Urinary bladder (tissue), 4 donors: ENCODE results near the gene HS6ST3. TPM values are rescaled to one million over a fixed set of nuclear protein-coding genes. Genes with fewer than 3 reads are reported as not detected.

Source experiments
- DNase-seq: peaks from one replicate; pipeline ENCODE4 v3.0.0-alpha.2; 2015; ENCODE audit errors: extremely low spot score
- H3K27ac ChIP-seq: one replicate; pipeline ENCODE4 v1.5.1; 2013; ENCODE audit warnings: low read depth, mild to moderate bottlenecking, moderate library complexity
- H3K36me3 ChIP-seq: one replicate; pipeline ENCODE4 v1.6.1; 2013; ENCODE audit warnings: mild to moderate bottlenecking, moderate library complexity; ENCODE audit not compliant: insufficient read depth
- H3K4me1 ChIP-seq: one replicate; pipeline ENCODE4 v1.6.1; 2013; ENCODE audit warnings: mild to moderate bottlenecking, moderate library complexity; ENCODE audit not compliant: insufficient read depth
- H3K4me3 ChIP-seq: one replicate; pipeline ENCODE4 v1.5.1; 2013; ENCODE audit warnings: low read depth, low read length
- WGBS: extraction: QIAGEN DNeasy Blood & Tissue Kit; methylation state at CpG from one replicate; pipeline ENCODE4 v1.1.7; 2013; 5-methylcytosine and 5-hydroxymethylcytosine counted together
- polyA plus RNA-seq: library from polyadenylated mRNA; stranded (reverse); fragments of 200-250 nt; gene quantifications from one replicate; pipeline ENCODE4 v1.2.3, GENCODE V29; 2013
- total RNA-seq: library from RNA; depleted of rRNA; stranded (reverse); fragments of >200 nt; gene quantifications from one replicate; pipeline ENCODE4 v1.2.3, GENCODE V29; 2014
- donor health status: healthy with polysubstance abuse.
- donor health status: healthy.

The HS6ST3 gene
- total and polyA plus RNA-seq, 2 donors = 0.37 to 1.4 TPM

DNA sequence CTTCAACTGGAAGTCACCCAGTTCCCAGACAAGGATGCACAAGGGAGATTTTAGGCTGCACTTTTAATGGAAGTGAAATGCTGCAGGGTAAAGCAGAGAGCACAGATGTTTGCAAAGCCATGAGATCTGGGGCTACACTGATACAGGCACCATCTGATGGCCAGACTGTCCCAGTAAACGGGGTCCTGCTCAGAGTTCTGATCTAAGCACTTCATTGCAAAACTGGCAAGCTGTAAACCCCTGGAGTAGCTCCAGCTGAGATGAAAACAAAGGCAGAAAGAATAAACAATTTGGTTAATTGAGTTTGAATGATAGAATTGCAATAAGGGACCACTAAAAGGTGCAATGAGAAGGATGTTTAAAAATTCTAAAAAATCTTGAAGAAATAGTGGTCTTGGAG is 707.2 kb downstream of the HS6ST3 start:
- WGBS = 26% methylated on average over 1 of the region's 1 CpG
- Histone ChIP-seq H3K27ac (no peak overlapping the region), H3K4me3 (no peak overlapping the region), H3K4me1 (no peaks in the 10 kb centered on the region), H3K36me3 (no peaks in the 10 kb centered on the region)
- DNase-seq = no peak

- no peak for DNase-seq
- 72% methylated on average over 3 of the region's 3 CpGs for WGBS
- no peak overlapping the region for H3K4me3 ChIP-seq
Observed at GRCh38 chr13:96803456-96804100, 713.7 kb downstream of the HS6ST3 start.

GRCh38 chr13:96804174-96804573 is 714.3 kb downstream of the HS6ST3 start:
- DNase-seq = no peak
- Histone ChIP-seq H3K36me3 (no peaks in the 10 kb centered on the region), H3K4me1 (peaks cover 1% of the 10 kb centered on the region), H3K27ac (no peak overlapping the region), H3K4me3 (no peak overlapping the region)
- WGBS = 83% methylated on average over 6 of the region's 6 CpGs

More at GRCh38 chr13:96803456-96804100, 713.7 kb downstream of the HS6ST3 start:
- H3K4me1 ChIP-seq = peaks cover 1% of the 10 kb centered on the region
- H3K27ac ChIP-seq = no peak overlapping the region
- H3K36me3 ChIP-seq = no peaks in the 10 kb centered on the region

- Histone ChIP-seq H3K27ac (no peak overlapping the region), H3K4me3 (no peak overlapping the region), H3K36me3 (no peaks in the 10 kb centered on the region), H3K4me1 (peaks cover 1% of the 10 kb centered on the region)
- DNase-seq = no peak
- WGBS = 52% methylated on average over 3 of the region's 3 CpGs
Observed at GRCh38 chr13:96806746-96807145, 716.8 kb downstream of the HS6ST3 start.

GRCh38 chr13:96809366-96810096 is 719.6 kb downstream of the HS6ST3 start:
- Histone ChIP-seq H3K36me3 (no peaks in the 10 kb centered on the region), H3K27ac (no peak overlapping the region), H3K4me3 (no peak overlapping the region), H3K4me1 (no peaks in the 10 kb centered on the region)
- no peak for DNase-seq
- WGBS = 63% methylated on average over 5 of the region's 5 CpGs

DNA sequence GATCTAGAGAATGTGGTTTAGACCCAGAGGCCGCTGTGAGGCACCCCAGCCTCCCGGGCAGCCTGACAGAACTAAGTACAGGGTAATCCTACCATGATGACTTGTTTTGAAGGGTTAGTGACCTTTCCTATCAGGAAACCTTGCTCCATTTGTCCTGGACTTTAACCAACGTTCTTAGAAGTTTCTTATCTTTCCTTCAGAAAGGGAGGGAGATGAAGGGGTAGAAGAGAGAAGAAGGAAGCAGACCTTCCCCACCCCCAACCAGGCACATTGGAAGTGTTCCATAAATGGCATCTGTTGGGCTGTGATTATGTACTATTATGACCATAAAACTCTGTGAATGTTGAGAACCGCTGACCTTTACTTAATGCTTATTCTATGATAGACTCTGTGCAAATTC is 720.2 kb downstream of the HS6ST3 start:
- WGBS = 35% methylated on average over 4 of the region's 4 CpGs
- H3K36me3 ChIP-seq = no peaks in the 10 kb centered on the region
- H3K4me3 ChIP-seq = no peak overlapping the region
- DNase-seq = no peak
- H3K27ac ChIP-seq = no peak overlapping the region
- H3K4me1 ChIP-seq = no peaks in the 10 kb centered on the region

DNA sequence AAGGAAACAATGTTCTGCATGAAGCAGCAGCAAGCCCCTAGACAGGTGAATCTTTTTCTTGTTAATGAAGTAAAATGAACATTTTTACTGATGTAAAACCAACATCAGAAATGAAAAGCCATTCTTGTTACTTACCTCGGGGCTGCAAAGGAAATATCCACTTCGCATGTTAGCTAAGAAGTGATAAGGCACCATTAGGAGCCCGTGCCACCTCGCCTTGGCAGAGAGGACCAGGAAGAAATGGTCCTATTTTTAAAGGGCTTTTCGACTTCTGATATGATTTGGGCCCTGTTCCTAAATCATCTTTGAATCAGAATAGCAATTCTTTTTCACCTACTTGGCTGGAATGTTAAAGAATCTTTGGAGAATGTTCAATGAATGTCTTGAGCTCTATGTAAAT is 721.1 kb downstream of the HS6ST3 start:
- Histone ChIP-seq H3K27ac (no peak overlapping the region), H3K4me1 (peaks cover 2% of the 10 kb centered on the region)

GRCh38 chr13:96816261-96816660 is 726.4 kb downstream of the HS6ST3 start:
- no peak overlapping the region for H3K4me3 ChIP-seq
- H3K27ac ChIP-seq = no peak overlapping the region
- no peak for DNase-seq
- H3K36me3 ChIP-seq = no peaks in the 10 kb centered on the region
- 56% methylated on average over 4 of the region's 4 CpGs for WGBS
- peaks cover 2% of the 10 kb centered on the region for H3K4me1 ChIP-seq

More for the DNA sequence above, 721.1 kb downstream of the HS6ST3 start:
- Histone ChIP-seq H3K36me3 (no peaks in the 10 kb centered on the region), H3K4me3 (no peak overlapping the region)
- WGBS = 82% methylated on average over 5 of the region's 5 CpGs
- no peak for DNase-seq

DNA sequence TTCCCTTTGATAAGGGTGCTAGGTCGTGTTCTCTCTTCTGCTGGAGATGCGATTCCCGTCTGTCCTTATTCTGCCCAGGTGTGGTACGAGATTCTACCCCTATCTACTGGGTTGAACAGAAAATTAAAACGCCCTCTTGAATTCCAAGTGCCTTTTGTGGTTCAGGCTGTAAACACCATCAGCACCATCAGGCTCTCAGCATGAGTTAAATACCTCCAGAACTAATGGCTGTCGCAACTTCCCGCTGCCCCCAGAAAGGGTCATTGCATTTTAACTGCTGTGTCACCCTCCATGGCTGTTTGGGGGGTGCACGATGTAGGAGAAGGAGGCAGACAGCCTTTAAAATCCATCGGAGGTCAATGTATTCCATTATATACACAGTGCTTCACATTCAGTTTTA is 727.0 kb downstream of the HS6ST3 start:
- peaks cover 2% of the 10 kb centered on the region for H3K4me1 ChIP-seq
- no peak overlapping the region for H3K27ac ChIP-seq
- 76% methylated on average over 9 of the region's 9 CpGs for WGBS
- no peaks in the 10 kb centered on the region for H3K36me3 ChIP-seq
- H3K4me3 ChIP-seq = no peak overlapping the region
- no peak for DNase-seq

- 23% methylated on average over 4 of the region's 4 CpGs for WGBS
- no peak for DNase-seq
- Histone ChIP-seq H3K36me3 (no peaks in the 10 kb centered on the region), H3K4me3 (no peak overlapping the region), H3K27ac (no peak overlapping the region), H3K4me1 (peaks cover 2% of the 10 kb centered on the region)
Observed at GRCh38 chr13:96817336-96817941, 727.5 kb downstream of the HS6ST3 start.

GRCh38 chr13:96819375-96819774 is 729.5 kb downstream of the HS6ST3 start:
- Histone ChIP-seq H3K4me1 (peaks cover 2% of the 10 kb centered on the region), H3K27ac (no peak overlapping the region), H3K36me3 (no peaks in the 10 kb centered on the region), H3K4me3 (no peak overlapping the region)
- no peak for DNase-seq
- WGBS = 92% methylated on average over 5 of the region's 5 CpGs

DNA sequence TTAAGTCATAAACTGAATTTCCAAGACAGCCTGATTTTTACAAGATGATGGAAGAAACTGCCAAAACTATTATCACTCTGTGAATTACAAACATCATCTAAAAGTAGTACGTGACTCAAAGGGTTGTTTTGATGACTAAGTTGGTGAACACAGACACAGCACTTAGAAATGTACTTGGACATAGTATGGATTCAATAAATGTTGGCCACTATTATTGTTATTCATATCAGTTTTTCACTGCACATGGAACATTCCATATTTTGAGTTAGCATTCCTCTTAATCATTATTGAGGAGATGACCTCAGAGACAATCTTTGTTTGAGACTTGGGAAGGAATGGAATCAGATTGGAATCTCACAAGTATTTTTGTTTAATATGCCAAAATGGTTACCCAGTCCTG is 731.5 kb downstream of the HS6ST3 start:
- Histone ChIP-seq H3K4me3 (no peak overlapping the region), H3K27ac (no peak overlapping the region), H3K4me1 (no peaks in the 10 kb centered on the region), H3K36me3 (no peaks in the 10 kb centered on the region)
- WGBS = 58% methylated on average over 1 of the region's 1 CpG
- no peak for DNase-seq

- Histone ChIP-seq H3K27ac (no peak overlapping the region), H3K4me3 (no peak overlapping the region), H3K4me1 (no peaks in the 10 kb centered on the region), H3K36me3 (no peaks in the 10 kb centered on the region)
- DNase-seq = no peak
- WGBS = 78% methylated on average over 9 of the region's 9 CpGs
Observed at GRCh38 chr13:96821971-96822370, 732.1 kb downstream of the HS6ST3 start.

DNA sequence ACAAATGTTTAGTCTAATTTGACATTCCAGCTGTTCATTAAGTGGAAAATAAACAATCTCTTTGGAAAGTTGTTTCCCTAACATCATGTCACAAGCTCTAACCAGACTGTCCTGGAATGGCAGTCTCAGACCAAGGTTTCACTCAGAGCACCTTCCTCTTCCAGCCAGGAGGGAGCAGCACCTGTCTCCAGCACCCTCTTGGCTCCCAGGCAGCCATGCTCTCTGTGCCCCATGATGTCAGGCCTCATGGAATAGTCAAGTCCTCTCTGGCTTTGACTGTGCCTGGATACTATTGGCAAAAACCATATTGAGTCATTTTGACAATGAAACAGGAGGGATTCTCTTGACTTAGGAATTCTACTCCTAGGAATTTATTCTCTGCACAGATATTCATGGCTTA is 733.0 kb downstream of the HS6ST3 start:
- Histone ChIP-seq H3K4me1 (no peaks in the 10 kb centered on the region), H3K36me3 (no peaks in the 10 kb centered on the region)
- DNase-seq = no peak

More for the DNA sequence above, 733.0 kb downstream of the HS6ST3 start:
- Histone ChIP-seq H3K27ac (no peak overlapping the region), H3K4me3 (no peak overlapping the region)
